Heart left ventricle (tissue), 13 donors: Measurements from ENCODE around the gene TEX264.

Source experiments
- CTCF ChIP-seq, 12 donors: fragments of 200-600 bp; sonication (generic) in 4 of 12; IDR thresholded peaks; one replicate each; pipeline versions ENCODE4 v1.5.0 to v1.8.0; 2018 to 2022; ENCODE audit warnings: antibody characterized with exemption in 12 of 12, mild to moderate bottlenecking in 5 of 12
- POLR2A ChIP-seq, 2 donors: fragments of 450-650 bp; IDR thresholded peaks; one replicate each; pipeline ENCODE4 v1.6.1; 2017; ENCODE audit warnings: antibody characterized with exemption in 2 of 2, mild to moderate bottlenecking in 2 of 2, moderate library complexity in 2 of 2
- donor health status: ischemic (EF 13 %, LVEDD 7.1; RV severe dilation, severe dysfunction).
- donor health status: DM: no; HTN: yes; CAD: no.
- donor health status: DM: no; HTN: no; CAD: no.
- donor health status: ischemic (EF 25% LVEDD 6.9; RV normal size, moderate dysfunction).
- donor health status: ischemic (EF 25% LVEDD 5.7; RV mildly dilated, moderate dysfunction).
- donor health status: ischemic (EF 35%, LVEDD 5.7; RV mildly dilated, moderate dysfunction).
- donor health status: nonischemic (EF 11% LVEDD 7.7; RV severe dilation, severe dysfunction).
- donor health status: DM: yes; HTN: yes; CAD: no.
- donor health status: PGD.
- donor health status: ischemic (EF 29% LVEDD 5.4; RV normal size, mild dysfunction).
- donor health status: nonischemic (EF 23%, LVEDD 6.1; RV moderate dilation, normal function).

DNA sequence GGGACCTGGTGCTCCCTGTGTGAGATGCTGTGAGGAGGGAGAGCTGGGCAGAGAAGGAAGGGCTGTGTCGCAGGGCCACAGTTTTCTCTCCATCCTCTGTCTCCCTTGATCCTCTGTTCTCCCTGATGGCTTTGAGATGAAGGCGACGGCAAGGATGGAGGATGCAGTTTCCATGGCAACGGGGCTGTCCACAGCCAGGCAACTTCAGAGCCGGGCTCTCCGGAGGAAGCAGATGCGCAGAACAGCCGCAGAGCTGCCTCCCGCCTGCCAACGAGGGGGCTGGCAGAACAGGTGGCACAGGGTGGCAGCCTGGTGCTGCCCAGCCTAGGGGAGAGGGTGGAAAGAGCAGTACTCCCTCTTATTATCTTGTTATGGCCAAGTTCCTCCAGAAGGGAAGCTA lies 25.9 kb downstream of the TEX264 start:
- TF ChIP-seq POLR2A (IDR thresholded peaks at IDR 0.05): no peak
- no peak for TF ChIP-seq CTCF (IDR thresholded peaks at IDR 0.05)
